HFF-Myc (cell line): ENCODE measurements around the gene CHN1.
A peak's percentile ranks its signal among the peaks of the same experiment; 100 is the strongest.

Source experiments
- DNase-seq: peaks from one replicate; pipeline ENCODE4 v3.0.0-alpha.2; 2011; ENCODE audit warnings: low read depth; ENCODE audit errors: extremely low read depth
- H3K4me3 ChIP-seq: replicated peaks from 2 replicates; pipeline ENCODE4 v1.5.1; 2011; ENCODE audit warnings: low read depth, mild to moderate bottlenecking, control low read depth, low read length
- TF ChIP-seq, protein P1 (sequence below): IDR thresholded peaks from 2 replicates; pipeline ENCODE4 v1.5.1; 2012; ENCODE audit warnings: mild to moderate bottlenecking, low read depth, low read length, control low read depth; ENCODE audit errors: missing control alignments

Gene CHN1

DNA sequence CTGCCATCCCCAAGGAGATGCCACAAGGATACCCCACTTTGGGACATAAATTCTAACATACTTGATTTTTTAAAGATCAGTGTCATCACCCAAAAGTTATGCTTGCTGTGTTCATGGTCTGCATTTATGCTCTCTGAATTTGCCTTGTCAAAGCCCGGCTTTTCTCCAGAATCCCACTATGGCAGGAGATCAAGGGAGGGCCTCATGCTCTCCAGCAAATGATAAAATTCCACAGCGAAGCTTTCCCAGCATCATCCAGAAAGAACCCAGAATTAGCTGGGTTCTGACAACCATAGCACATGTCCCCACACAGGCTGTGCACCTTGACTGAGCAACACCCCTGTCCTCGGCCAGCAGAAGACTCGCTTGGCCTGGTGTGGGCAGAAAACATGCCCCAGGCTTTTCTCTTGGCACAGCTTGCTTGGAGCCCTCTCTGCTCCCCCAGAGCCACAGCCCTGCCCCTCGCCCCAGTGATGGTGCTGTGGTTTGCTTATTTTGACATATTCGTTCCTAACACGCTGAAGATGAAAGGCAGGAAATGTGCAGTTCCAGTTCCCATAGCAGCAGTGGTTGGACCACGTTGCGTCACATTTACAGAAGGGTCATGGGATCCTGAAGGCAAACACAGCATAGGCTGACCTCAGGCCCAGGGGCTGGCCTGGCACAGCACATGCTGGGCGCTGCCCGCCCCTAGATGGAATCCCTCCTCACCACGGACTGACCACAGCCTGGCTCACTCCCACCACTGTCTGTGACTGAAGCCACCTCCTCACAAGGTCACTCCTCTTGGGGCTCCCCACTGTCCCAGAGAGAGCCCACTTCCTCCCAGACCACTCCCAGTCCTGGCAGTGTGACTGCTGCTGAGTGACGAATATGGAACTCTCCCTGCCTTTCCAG is 226.8 kb downstream of the CHN1 start:
- TF ChIP-seq, protein P1, sequence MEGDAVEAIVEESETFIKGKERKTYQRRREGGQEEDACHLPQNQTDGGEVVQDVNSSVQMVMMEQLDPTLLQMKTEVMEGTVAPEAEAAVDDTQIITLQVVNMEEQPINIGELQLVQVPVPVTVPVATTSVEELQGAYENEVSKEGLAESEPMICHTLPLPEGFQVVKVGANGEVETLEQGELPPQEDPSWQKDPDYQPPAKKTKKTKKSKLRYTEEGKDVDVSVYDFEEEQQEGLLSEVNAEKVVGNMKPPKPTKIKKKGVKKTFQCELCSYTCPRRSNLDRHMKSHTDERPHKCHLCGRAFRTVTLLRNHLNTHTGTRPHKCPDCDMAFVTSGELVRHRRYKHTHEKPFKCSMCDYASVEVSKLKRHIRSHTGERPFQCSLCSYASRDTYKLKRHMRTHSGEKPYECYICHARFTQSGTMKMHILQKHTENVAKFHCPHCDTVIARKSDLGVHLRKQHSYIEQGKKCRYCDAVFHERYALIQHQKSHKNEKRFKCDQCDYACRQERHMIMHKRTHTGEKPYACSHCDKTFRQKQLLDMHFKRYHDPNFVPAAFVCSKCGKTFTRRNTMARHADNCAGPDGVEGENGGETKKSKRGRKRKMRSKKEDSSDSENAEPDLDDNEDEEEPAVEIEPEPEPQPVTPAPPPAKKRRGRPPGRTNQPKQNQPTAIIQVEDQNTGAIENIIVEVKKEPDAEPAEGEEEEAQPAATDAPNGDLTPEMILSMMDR, result no peak
- peak; percentile 100 for DNase-seq
- H3K4me3 ChIP-seq, result peak overlapping the region; percentile 26

DNA sequence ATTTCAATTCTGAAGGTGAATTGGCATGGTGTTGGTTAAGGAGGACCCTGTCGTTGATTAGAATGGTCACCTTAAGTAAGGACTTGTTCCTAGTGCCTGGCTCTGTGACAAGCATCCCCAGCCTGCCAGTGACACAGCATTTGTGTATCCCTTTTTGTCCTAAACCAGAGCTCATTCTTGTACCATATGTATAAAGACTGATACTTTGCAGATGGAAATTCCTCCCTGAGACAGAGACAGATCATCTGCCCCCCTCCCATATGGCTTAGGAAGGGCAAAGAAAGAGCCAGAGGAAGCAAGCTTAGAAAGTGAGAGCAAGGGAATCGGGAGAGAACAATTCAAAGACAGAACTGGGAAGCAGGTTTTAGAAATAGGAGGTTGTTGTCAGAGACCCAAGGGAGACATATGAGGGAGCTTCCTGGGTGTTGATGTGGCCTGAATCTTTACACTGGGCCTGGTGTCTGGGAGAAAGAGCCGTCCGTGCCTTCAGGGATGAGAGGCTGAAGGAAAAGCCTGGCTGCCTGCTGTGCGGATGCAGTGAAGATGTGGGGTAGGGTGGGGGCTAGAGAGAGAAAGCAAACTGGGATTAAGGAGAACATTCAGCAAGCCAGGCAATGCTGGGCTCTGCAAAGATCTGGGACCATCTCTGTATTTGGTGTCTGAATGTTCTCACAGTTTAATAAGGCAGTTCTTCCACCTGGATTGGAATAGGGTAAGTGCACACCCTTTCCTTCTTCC is 227.7 kb downstream of the CHN1 start:
- TF ChIP-seq, protein P1, result no peak
- DNase-seq, result peak; percentile 75

DNA sequence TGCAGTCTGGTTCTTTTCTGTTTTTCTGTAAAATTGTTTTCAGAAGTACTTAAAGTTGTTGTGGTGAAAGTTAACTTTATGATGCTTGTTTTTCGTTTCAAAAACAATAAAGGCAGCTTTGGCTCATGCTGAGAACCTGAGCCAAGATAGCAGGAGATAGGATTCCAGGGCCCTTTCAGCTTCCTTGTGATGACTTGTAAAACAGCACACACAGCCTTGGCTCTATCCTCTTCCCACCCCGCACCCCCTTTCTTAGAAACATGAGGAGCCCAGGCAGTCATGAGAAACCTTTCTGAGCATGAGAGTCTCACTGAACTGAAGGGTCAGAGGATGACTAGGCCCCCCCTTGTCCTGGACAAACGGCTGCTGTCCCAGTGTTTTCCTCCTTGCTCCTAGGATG is 228.5 kb downstream of the CHN1 start:
- no peak for DNase-seq
- TF ChIP-seq, protein P1, result no peak

More for the DNA sequence above, 227.7 kb downstream of the CHN1 start:
- H3K4me3 ChIP-seq, result peak overlapping the region; percentile 26

DNA sequence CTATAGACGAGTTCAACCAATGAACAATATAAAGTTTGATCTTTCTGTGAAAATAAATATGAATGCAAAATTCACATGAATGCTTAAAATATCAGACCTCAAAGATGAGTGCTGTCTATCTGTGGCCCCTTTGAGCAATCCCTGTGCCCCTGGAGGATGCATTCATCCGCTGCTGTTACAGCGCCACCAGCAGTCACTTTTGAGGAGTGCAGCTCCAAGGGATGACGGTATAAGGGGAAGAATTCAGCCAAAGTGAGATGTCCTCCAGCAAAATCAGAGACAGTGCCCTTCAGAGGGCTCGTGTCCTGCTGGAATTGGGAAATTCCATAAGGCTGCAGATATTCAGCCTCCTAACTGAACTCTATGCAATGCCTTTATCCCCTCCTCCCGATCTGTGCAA is 229.0 kb downstream of the CHN1 start:
- no peak for DNase-seq
- H3K4me3 ChIP-seq, result no peak overlapping the region
- TF ChIP-seq, protein P1, result peak; percentile 82

More for the DNA sequence above, 228.5 kb downstream of the CHN1 start:
- H3K4me3 ChIP-seq, result no peak overlapping the region

DNA sequence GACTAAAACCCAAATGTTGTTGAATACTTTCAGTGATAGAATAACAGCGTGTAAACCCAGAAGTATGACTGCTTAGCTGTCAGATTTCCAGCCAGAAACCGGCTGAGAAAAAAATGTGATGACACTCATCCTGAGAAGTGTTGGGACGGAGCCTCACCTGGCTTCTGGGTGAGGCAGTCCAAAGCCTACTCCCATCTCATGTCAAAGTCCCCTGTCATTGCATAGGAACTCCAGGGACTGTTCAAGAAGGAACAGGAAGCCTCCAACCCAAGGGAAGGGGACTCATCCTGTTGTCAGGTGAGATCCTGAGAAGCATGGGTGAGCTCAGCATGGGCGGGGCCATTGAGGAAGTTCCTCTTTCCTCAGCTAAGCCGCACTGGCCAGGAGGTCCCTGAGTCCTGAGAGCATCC is 229.6 kb downstream of the CHN1 start:
- no peak for DNase-seq
- H3K4me3 ChIP-seq, result no peak overlapping the region
- TF ChIP-seq, protein P1, result no peak

DNA sequence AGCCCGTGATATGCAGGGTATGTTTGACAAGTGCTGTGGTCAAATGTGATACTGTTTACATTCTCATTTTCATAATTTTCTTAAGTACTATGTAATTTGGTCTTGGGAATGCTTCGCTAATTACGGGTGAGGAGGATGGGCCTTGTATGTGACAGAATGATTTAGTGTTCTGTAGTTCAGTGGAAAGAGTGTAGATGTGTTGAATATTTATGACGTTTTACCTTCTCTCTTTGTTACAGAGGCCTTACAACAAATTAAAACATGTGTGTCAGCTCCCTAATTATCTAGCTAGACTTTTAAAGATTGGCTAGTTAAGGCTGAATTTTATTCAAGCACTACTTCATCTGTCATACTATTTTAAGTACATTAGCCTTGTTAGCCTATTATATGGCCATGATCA is 230.3 kb downstream of the CHN1 start:
- TF ChIP-seq, protein P1, result no peak
- DNase-seq, result no peak
- H3K4me3 ChIP-seq, result no peak overlapping the region
